ENCODE results near the gene BCAR3.

The BCAR3 gene

DNA sequence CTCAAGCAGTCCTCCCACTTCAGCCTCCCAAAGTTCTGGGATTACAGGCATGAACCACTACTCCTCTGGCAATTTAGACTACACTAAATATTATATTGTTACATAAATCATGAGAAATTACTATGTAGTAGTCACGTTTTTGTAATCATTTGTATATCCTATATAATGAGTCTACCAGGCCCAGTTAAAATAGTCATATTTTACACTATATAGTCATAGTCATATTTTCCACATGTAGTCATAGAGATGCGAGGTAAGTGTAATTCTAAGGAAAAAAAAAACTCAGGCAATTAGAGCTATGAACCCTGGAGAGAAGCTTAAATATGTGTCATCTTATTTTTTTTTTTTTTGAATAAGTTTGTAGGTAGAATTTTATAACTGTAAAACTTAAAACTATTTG, 143.7 kb downstream of the BCAR3 start:
- no peak for TF ChIP-seq CTCF (IDR thresholded peaks at IDR 0.05; ENCODE audit: extremely low read depth, insufficient read depth, missing control alignments)
- DNase-seq (ENCODE audit: low spot score) = no peak
- in situ Hi-C loops (cut with MboI; ENCODE audit: low pct_unique_long_range_greater_than_20kb, low sequenced_read_pairs, unreplicated experiment) = no loop called here

GRCh38 chr1:93537396-93537795, 144.2 kb downstream of the BCAR3 start:
- in situ Hi-C loops (cut with MboI; ENCODE audit: low pct_unique_long_range_greater_than_20kb, low sequenced_read_pairs, unreplicated experiment) = no loop called here
- no peak for TF ChIP-seq CTCF (IDR thresholded peaks at IDR 0.05; ENCODE audit: extremely low read depth, insufficient read depth, missing control alignments)
- DNase-seq (ENCODE audit: low spot score) = no peak

DNA sequence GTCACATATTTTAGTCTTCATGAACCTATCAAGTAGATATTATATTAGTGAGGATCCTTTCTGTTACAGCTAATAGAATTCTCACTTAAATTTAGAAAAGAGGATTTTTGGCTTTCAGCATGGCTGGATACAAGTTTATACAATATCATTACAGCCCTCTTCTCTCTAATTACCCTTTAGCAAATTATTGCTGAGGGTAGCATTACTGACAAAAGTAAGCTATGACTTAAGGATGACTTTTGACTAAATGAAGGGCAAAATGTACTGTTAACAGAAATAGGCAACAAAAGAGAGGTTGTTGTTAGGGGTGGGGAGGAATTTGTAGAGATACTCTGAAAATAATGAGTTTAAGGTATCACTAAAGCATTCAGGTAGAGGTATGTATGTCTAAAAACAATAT, 148.0 kb downstream of the BCAR3 start:
- DNase-seq (ENCODE audit: low spot score) = no peak
- TF ChIP-seq CTCF (IDR thresholded peaks at IDR 0.05; ENCODE audit: extremely low read depth, insufficient read depth, missing control alignments) = no peak
- in situ Hi-C loops (cut with MboI; ENCODE audit: low pct_unique_long_range_greater_than_20kb, low sequenced_read_pairs, unreplicated experiment) = no loop called here

- in situ Hi-C loops (cut with MboI; ENCODE audit: low pct_unique_long_range_greater_than_20kb, low sequenced_read_pairs, unreplicated experiment) = no loop called here
- no peak for DNase-seq (ENCODE audit: low spot score)
- no peak for TF ChIP-seq CTCF (IDR thresholded peaks at IDR 0.05; ENCODE audit: extremely low read depth, insufficient read depth, missing control alignments)
These were observed 148.8 kb downstream of the BCAR3 start for GRCh38 chr1:93532780-93533378.

GRCh38 chr1:93531193-93531592, 150.4 kb downstream of the BCAR3 start:
- DNase-seq (ENCODE audit: low spot score) = no peak
- no peak for TF ChIP-seq CTCF (IDR thresholded peaks at IDR 0.05; ENCODE audit: extremely low read depth, insufficient read depth, missing control alignments)
- in situ Hi-C loops (cut with MboI; ENCODE audit: low pct_unique_long_range_greater_than_20kb, low sequenced_read_pairs, unreplicated experiment) = no loop called here

DNA sequence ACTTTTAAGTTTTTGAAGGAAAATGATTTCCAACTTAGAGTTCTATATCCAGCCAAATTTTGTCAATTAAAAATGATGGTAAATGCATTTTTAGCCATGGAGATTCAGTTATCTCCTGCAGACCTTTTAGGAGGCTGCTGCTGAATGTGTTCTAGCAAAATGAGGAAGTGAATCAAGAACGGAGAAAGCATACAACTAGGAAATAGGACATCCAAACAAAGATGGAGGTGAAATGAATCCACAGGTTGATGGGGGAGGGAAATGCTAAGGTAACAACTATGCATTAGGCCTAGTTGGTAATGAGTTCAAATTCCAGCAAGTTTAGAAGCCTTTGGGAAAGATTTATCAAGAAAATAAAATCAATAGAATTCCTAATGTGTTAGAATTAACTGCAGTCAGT, 153.2 kb downstream of the BCAR3 start:
- DNase-seq (ENCODE audit: low spot score) = no peak
- in situ Hi-C loops (cut with MboI; ENCODE audit: low pct_unique_long_range_greater_than_20kb, low sequenced_read_pairs, unreplicated experiment) = no loop called here
- no peak for TF ChIP-seq CTCF (IDR thresholded peaks at IDR 0.05; ENCODE audit: extremely low read depth, insufficient read depth, missing control alignments)

DNA sequence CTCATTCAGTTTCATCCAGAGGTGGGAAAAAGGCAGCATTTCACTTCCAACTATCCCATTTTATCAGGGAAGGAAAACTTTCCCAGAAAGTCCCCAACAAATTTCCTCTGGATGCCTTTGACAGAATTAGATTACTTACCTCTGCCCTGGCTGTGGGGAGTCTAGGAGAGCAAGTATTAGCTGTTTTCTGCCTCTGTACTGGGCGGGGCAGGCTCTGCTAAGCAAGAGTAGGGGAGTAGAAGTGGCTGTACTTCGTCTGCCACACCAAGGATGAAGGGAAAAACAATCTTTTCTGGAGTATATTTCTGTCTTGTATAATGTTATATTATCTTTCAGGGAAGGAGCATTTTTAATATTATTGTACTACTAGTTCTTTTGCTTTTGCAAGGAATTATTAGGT, 155.2 kb downstream of the BCAR3 start:
- in situ Hi-C loops (cut with MboI; ENCODE audit: low pct_unique_long_range_greater_than_20kb, low sequenced_read_pairs, unreplicated experiment) = no loop called here
- DNase-seq (ENCODE audit: low spot score) = no peak
- no peak for TF ChIP-seq CTCF (IDR thresholded peaks at IDR 0.05; ENCODE audit: extremely low read depth, insufficient read depth, missing control alignments)
